HepG2 (cell line): ENCODE results near the gene TBCD. TPM values are rescaled to one million over a fixed set of nuclear protein-coding genes. Genes with fewer than 3 reads are reported as not detected.

Experiments
- GABPA ChIP-seq, 2 experiments: IDR thresholded peaks; 2 replicates each; pipeline ENCODE4 v1.6.1; 2011 to 2016; ENCODE audit warnings: low read depth in 2 of 2, low read length in 1 of 2, missing biosample characterization in 1 of 2, missing genetic modification characterization in 1 of 2
- KLF16 ChIP-seq, 2 experiments: sonication (generic) in 1 of 2; formaldehyde crosslinking in 1 of 2; IDR thresholded peaks; 2 replicates each; pipeline versions ENCODE4 v1.6.1 to v1.8.0; 2016 to 2023; ENCODE audit warnings: missing genetic modification reagents in 2 of 2, missing compliant biosample characterization in 1 of 2
- MTA1 ChIP-seq: sonication (generic); formaldehyde crosslinking; IDR thresholded peaks from 2 replicates; pipeline ENCODE4 v1.4.0; 2020; ENCODE audit warnings: missing genetic modification reagents, mild to moderate bottlenecking, borderline replicate concordance
- MTF2 ChIP-seq: sonication (generic); formaldehyde crosslinking; IDR thresholded peaks from 2 replicates; pipeline ENCODE4 v1.5.0; 2020; ENCODE audit warnings: missing genetic modification reagents, borderline replicate concordance
- NAIF1 ChIP-seq: sonication (generic); formaldehyde crosslinking; IDR thresholded peaks from 2 replicates; pipeline ENCODE4 v1.5.0; 2020; ENCODE audit warnings: mild to moderate bottlenecking, missing genetic modification reagents, borderline replicate concordance
- NR2F6 ChIP-seq, 2 experiments: IDR thresholded peaks; 2 replicates each; pipeline ENCODE4 v1.6.1; 2016; ENCODE audit warnings: antibody characterized with exemption in 1 of 2, mild to moderate bottlenecking in 1 of 2
- NRL ChIP-seq: sonication (generic); formaldehyde crosslinking; IDR thresholded peaks from 2 replicates; pipeline ENCODE4 v1.5.0; 2020; ENCODE audit warnings: missing genetic modification reagents, mild to moderate bottlenecking, moderate library complexity, borderline replicate concordance
- SRY ChIP-seq: sonication (generic); formaldehyde crosslinking; IDR thresholded peaks from 2 replicates; pipeline ENCODE4 v1.8.0; 2022; ENCODE audit warnings: mild to moderate bottlenecking, missing genetic modification reagents
- SYNCRIP ChIP-seq: fragments of 200-400 bp; formaldehyde crosslinking; IDR thresholded peaks from 2 replicates; pipeline ENCODE4 v1.6.1; 2018; ENCODE audit warnings: mild to moderate bottlenecking, low read depth, low read length; ENCODE audit not compliant: insufficient read depth
- THAP11 ChIP-seq: IDR thresholded peaks from 2 replicates; pipeline ENCODE4 v1.6.1; 2016; ENCODE audit warnings: missing biosample characterization, missing genetic modification reagents
- ZBTB14 ChIP-seq: sonication (generic); formaldehyde crosslinking; IDR thresholded peaks from 2 replicates; pipeline ENCODE4 v1.4.0; 2020; ENCODE audit warnings: missing genetic modification reagents
- ZBTB2 ChIP-seq: sonication (generic); formaldehyde crosslinking; IDR thresholded peaks from 2 replicates; pipeline ENCODE4 v1.8.0; 2022; ENCODE audit warnings: low read depth, missing genetic modification reagents
- ZBTB42 ChIP-seq: sonication (generic); formaldehyde crosslinking; IDR thresholded peaks from 2 replicates; pipeline ENCODE4 v1.5.0; 2020; ENCODE audit warnings: mild to moderate bottlenecking, missing genetic modification reagents
- ZNF124 ChIP-seq: sonication (generic); formaldehyde crosslinking; IDR thresholded peaks from 2 replicates; pipeline ENCODE4 v1.4.0; 2020; ENCODE audit warnings: missing genetic modification reagents
- ZNF280D ChIP-seq: sonication (generic); formaldehyde crosslinking; IDR thresholded peaks from 2 replicates; pipeline ENCODE4 v1.5.1; 2020; ENCODE audit warnings: mild to moderate bottlenecking, missing genetic modification reagents
- ZNF3 ChIP-seq: IDR thresholded peaks from 2 replicates; pipeline ENCODE4 v1.7.0; 2017; ENCODE audit warnings: inconsistent platforms
- ZNF343 ChIP-seq: sonication (generic); formaldehyde crosslinking; IDR thresholded peaks from 2 replicates; pipeline ENCODE4 v1.4.0; 2020; ENCODE audit warnings: mild to moderate bottlenecking, missing genetic modification reagents
- ZNF549 ChIP-seq: sonication (generic); formaldehyde crosslinking; IDR thresholded peaks from 2 replicates; pipeline ENCODE4 v1.5.0; 2020; ENCODE audit warnings: missing genetic modification reagents
- ZNF558 ChIP-seq: sonication (generic); formaldehyde crosslinking; IDR thresholded peaks from 2 replicates; pipeline ENCODE4 v1.9.0; 2022; ENCODE audit warnings: mild to moderate bottlenecking, missing genetic modification reagents, borderline replicate concordance
- ZNF790 ChIP-seq: sonication (generic); formaldehyde crosslinking; IDR thresholded peaks from 2 replicates; pipeline ENCODE4 v1.8.0; 2022; ENCODE audit warnings: missing genetic modification reagents, mild to moderate bottlenecking, borderline replicate concordance
- polyA plus RNA-seq, 8 experiments: library from polyadenylated mRNA; depleted of rRNA in 3 of 8; stranded (reverse) in 7 of 8; unstranded in 1 of 8; fragments of >200 nt; fragmentation: Illumina TruSeq in 4 of 8; extraction: Trizol in 4 of 8; gene quantifications; 2 replicates each; pipeline versions ENCODE4 v1.2.1 to v1.2.3, GENCODE V29; 2011 to 2016; ENCODE audit warnings: low read depth in 4 of 8, missing spikeins in 1 of 8, mixed read lengths in 1 of 8; ENCODE audit not compliant: insufficient read depth in 1 of 8
- total RNA-seq, 5 experiments: library from RNA; depleted of rRNA; stranded (reverse); fragments of >200 nt; fragmentation: Illumina TruSeq; extraction: Trizol; gene quantifications; 2 replicates each; pipeline ENCODE4 v1.2.3, GENCODE V29; 2016; ENCODE audit warnings: low read depth in 1 of 5
- TF ChIP-seq, protein P1 (sequence below): sonication (generic); formaldehyde crosslinking; IDR thresholded peaks from 2 replicates; pipeline ENCODE4 v1.8.0; 2022; ENCODE audit warnings: mild to moderate bottlenecking, missing genetic modification reagents, moderate library complexity
- TF ChIP-seq, protein P2 (sequence below): sonication (generic); formaldehyde crosslinking; IDR thresholded peaks from 2 replicates; pipeline ENCODE4 v1.4.0; 2020; ENCODE audit warnings: mild to moderate bottlenecking, low read depth, missing genetic modification reagents

The TBCD gene
- total and polyA plus RNA-seq, 2 of the 13 experiments (the other 11 are each of a cell fraction or from before 2014, with no cell fraction given) = 33.9 to 54.8 TPM

DNA sequence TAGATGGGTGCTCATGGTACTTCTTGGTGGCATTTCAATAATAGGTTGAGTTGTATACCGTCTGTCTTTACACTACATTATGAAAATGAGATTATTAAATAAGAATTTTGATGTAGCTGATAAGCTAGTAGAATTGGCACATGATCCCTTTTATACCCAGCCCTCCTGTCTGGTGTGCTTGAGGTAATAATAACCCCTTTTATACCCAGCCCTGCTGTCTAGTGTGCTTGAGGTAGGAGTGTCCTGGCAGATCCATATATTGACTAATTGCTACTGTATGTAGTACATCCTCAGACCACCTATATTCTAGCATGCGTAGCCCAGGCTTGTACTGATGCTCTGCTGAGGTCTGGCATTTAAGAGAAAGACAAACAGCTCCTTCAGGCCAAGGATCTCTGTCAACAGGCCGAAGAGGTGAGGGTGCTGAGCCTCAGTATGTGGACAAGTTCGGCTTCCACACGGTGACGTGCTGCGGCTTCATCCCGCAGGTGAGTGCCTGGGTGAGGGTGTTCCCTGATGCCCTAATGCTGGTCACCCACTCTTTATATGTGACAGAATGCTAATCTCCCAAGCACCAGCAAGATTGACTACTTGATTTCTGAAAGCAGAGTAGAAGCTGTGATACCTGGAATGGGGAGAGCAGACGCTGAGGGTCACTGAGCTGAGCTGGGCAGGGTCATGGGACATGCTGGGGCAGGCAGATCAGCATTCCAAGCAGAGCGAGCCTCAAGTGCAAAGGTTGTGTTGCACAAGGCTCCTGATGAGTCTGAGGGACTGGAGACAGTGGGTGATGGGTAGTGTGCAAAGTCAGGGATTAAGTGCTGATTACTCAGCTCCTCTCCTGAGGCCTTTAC, 10.7 kb upstream of the TBCD start (continued):
- TF ChIP-seq ZBTB2 (CRISPR knock-in tag) (no peak), MTA1 (peak; percentile 99), NR2F6 (IDR thresholded peaks at IDR 0.05) (peak; percentile 94), NR2F6 (CRISPR knock-in tag; IDR thresholded peaks at IDR 0.05) (peak; percentile 97), GABPA (IDR thresholded peaks at IDR 0.05; ENCODE audit: low read depth, low read length) (no peak), GABPA (CRISPR knock-in tag; IDR thresholded peaks at IDR 0.05; ENCODE audit: low read depth) (no peak), ZNF549 (CRISPR knock-in tag) (no peak), ZNF790 (CRISPR knock-in tag) (no peak), NRL (CRISPR knock-in tag) (no peak), MTF2 (peak; percentile 64; the same call in 1 of the 2 replicates), ZNF558 (CRISPR knock-in tag) (no peak), KLF16 (CRISPR knock-in tag; IDR thresholded peaks at IDR 0.05) (peak in 1 of 2 experiments; percentile 91; a peak in 2 of 4 replicates), SYNCRIP (no peak), ZBTB14 (CRISPR knock-in tag) (peak; percentile 67; the same call in 1 of the 2 replicates), ZNF124 (CRISPR knock-in tag) (peak; percentile 78; the same call in 1 of the 2 replicates), SRY (CRISPR knock-in tag) (no peak), NAIF1 (CRISPR knock-in tag) (no peak), ZNF343 (no peak; the same call in 1 of the 2 replicates), ZNF3 (CRISPR knock-in tag) (no peak), THAP11 (CRISPR knock-in tag) (peak; percentile 82), ZBTB42 (0 out of 2 replicates have a peak, but pooled peaks have one; percentile 83), ZNF280D (CRISPR knock-in tag) (peak; percentile 94)
- TF ChIP-seq, protein P1, sequence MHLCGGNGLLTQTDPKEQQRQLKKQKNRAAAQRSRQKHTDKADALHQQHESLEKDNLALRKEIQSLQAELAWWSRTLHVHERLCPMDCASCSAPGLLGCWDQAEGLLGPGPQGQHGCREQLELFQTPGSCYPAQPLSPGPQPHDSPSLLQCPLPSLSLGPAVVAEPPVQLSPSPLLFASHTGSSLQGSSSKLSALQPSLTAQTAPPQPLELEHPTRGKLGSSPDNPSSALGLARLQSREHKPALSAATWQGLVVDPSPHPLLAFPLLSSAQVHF (CRISPR knock-in tag) = no peak
- TF ChIP-seq, protein P2, sequence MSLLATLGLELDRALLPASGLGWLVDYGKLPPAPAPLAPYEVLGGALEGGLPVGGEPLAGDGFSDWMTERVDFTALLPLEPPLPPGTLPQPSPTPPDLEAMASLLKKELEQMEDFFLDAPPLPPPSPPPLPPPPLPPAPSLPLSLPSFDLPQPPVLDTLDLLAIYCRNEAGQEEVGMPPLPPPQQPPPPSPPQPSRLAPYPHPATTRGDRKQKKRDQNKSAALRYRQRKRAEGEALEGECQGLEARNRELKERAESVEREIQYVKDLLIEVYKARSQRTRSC = no peak
